ENCODE results near the gene ABHD15. TPM values are rescaled to one million over a fixed set of nuclear protein-coding genes. Genes with fewer than 3 reads are reported as not detected.

The ABHD15 gene
- total and polyA plus RNA-seq, 2 donors (not counting 3 experiments of a cell fraction or from before 2014, with no cell fraction given) = 3.8 to 5.6 TPM

DNA sequence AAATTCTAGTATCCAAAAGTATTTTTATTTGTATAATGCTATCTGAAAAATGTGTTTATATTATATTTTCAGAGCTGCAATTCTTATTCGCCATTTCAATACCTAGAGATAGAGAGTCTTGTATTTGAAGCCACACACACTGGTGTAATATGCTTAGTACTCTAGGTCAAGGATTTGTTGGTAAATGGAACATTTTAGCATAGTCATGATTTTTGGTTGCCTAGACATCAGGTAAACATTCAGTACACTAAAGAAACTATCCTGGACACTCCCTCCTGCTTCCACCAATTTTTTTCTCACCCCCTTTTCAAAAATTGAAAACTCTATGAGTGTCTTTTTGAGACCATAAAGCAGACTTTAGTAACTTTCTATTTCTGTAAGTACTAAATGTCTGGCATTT is 20.8 kb downstream of the ABHD15 start:
- Histone ChIP-seq H3K79me2 (ENCODE audit: control insufficient read depth, insufficient read depth, low read length) (no peaks in the 10 kb centered on the region), H3K36me3 (ENCODE audit: control insufficient read depth in 2 of 2, extremely low read depth in 1 of 2, insufficient read depth in 2 of 2, low read length in 2 of 2) (peaks cover 6 to 10% of the 10 kb centered on the region in 2 experiments), H4K20me1 (replicated peaks; ENCODE audit: control insufficient read depth, extremely low read depth, insufficient read depth, low read length) (no peaks in the 10 kb centered on the region), H3K27me3 (ENCODE audit: control insufficient read depth in 2 of 2, insufficient read depth in 2 of 2, low read length in 2 of 2) (no peaks in the 10 kb centered on the region), H3K4me1 (ENCODE audit: control insufficient read depth, extremely low read depth, insufficient read depth, low read length) (no peaks in the 10 kb centered on the region), H3K27ac (ENCODE audit: insufficient read depth, low read depth, low read length) (no peak overlapping the region), H3K9ac (replicated peaks; ENCODE audit: extremely low read depth, insufficient read depth, low read length) (no peak overlapping the region), H3K9me3 (replicated peaks; ENCODE audit: control insufficient read depth, insufficient read depth, low read length) (no peaks in the 10 kb centered on the region), H3K9me1 (replicated peaks; ENCODE audit: control insufficient read depth, extremely low read depth, insufficient read depth, low read length) (no peaks in the 10 kb centered on the region), H3K4me3 (replicated peaks in 1 of 3; ENCODE audit: insufficient read depth in 1 of 3, low read depth in 1 of 3, low read length in 3 of 3) (no peak overlapping the region), H3K4me2 (ENCODE audit: insufficient read depth, low read length) (no peak overlapping the region), H2AFZ (ENCODE audit: low read depth, low read length) (no peak overlapping the region)
- DNase-seq (ENCODE audit: low read depth, low spot score) (no peak), FAIRE-seq (no peak)
- intact Hi-C loops (cut with micrococcal nuclease) = no loop called here
- CTCF ChIA-PET = interaction anchor here (0.7 to 2.4 kb wide), 2 partner anchors 9 to 10 kb away, joined by 3 to 12 read pairs; no protein-coding TSS in a partner anchor
- no TSS peak for BruUV-seq (replicated peaks)
- dilution Hi-C loops (cut with MboI; ENCODE audit: extremely low pct_ligation_motif_present, low sequenced_read_pairs) = no loop called here
- TF ChIP-seq, protein P1, sequence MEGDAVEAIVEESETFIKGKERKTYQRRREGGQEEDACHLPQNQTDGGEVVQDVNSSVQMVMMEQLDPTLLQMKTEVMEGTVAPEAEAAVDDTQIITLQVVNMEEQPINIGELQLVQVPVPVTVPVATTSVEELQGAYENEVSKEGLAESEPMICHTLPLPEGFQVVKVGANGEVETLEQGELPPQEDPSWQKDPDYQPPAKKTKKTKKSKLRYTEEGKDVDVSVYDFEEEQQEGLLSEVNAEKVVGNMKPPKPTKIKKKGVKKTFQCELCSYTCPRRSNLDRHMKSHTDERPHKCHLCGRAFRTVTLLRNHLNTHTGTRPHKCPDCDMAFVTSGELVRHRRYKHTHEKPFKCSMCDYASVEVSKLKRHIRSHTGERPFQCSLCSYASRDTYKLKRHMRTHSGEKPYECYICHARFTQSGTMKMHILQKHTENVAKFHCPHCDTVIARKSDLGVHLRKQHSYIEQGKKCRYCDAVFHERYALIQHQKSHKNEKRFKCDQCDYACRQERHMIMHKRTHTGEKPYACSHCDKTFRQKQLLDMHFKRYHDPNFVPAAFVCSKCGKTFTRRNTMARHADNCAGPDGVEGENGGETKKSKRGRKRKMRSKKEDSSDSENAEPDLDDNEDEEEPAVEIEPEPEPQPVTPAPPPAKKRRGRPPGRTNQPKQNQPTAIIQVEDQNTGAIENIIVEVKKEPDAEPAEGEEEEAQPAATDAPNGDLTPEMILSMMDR (IDR thresholded peaks at IDR 0.05; ENCODE audit: extremely low read depth in 1 of 2, insufficient read depth in 1 of 2, low read depth in 1 of 2, low read length in 2 of 2) = no peak
- TF ChIP-seq POLR2A (IDR thresholded peaks at IDR 0.05; ENCODE audit: low read depth, low read length) (no peak), POLR2AphosphoS5 (IDR thresholded peaks at IDR 0.05; ENCODE audit: insufficient read depth, low read depth, low read length) (no peak), JUN (IDR thresholded peaks at IDR 0.05; ENCODE audit: borderline replicate concordance, insufficient read depth, insufficient read length, low read depth) (no peak), FOS (IDR thresholded peaks at IDR 0.05; ENCODE audit: borderline replicate concordance, insufficient read depth, low read length) (no peak), EZH2 (IDR thresholded peaks at IDR 0.05; ENCODE audit: borderline replicate concordance, low read depth, low read length, severe bottlenecking) (no peak), GATA2 (IDR thresholded peaks at IDR 0.05; ENCODE audit: insufficient read depth, insufficient read length, low read depth, low read length) (no peak), MYC (IDR thresholded peaks at IDR 0.05; ENCODE audit: low read depth, low read length) (no peak)
- TF ChIP-seq, protein P2, sequence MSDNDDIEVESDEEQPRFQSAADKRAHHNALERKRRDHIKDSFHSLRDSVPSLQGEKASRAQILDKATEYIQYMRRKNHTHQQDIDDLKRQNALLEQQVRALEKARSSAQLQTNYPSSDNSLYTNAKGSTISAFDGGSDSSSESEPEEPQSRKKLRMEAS (IDR thresholded peaks at IDR 0.05; ENCODE audit: insufficient read depth, insufficient read length) = no peak
- POLR2A ChIA-PET = no interaction called here

Measured in endothelial cell of umbilical vein (primary cell).